ENCODE results near the gene AP2S1.
A peak's percentile ranks its signal among the peaks of the same experiment; 100 is the strongest.

Gene AP2S1

DNA sequence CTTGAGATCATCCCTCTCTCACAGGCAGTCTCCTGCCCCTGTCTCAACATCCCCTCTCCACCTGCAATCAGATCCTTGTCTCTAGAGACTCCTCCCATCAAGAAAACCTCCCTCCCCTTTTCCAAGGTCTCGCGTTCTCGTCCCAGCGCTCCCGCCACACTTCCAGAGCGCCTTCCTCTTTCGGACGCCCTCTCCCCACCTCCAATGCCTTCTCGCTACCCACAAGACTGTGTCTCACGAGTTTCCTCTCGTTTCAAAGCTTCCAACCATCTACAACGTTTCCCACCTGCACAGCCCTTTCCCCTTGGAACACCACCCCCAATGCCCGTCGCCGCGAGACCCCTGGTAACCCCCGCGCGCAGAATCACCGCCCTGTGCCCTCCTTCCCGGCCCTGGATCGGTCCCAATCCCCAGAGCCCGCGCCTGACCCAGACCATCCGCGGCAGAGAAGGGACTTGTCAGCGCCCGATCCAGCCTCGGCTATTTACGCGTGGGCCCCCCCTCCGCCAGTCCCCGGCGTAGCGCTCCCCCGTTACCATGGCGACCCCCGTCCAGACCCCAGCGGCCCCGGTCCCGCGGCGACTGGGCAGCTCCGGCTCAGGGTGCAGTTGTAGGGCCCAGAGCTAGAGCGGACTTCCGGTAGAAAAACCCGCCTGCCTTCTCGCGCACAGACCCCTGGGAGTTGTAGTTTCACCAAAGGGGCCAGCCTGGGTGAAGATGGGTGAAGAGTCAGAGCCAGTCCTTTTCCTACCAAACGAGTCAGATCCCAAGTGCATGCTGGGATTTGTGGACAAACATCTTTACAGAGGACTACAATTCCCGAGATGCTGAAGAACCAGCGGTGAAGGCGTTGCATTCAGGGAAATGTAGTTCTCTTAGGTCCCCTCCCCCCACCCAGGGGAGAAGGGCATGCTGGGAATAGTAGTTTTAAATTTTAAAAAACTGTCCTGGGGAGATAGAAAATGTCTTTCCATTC lies at the start of gene AP2S1 (continued):
- no peak for TF ChIP-seq ZNF521 (tag by site-specific recombination; IDR thresholded peaks at IDR 0.05)
- peak; percentile 95 for TF ChIP-seq ZBTB11 (tag by site-specific recombination; conservative IDR thresholded peaks at IDR 0.05; ENCODE audit: low read depth)
- no peak; the same call in 1 of the 2 replicates for TF ChIP-seq FEZF1 (tag by site-specific recombination; IDR thresholded peaks at IDR 0.05)
- no peak for TF ChIP-seq GFI1B (tag by site-specific recombination; IDR thresholded peaks at IDR 0.05)
- TF ChIP-seq ELK4 (IDR thresholded peaks at IDR 0.05; ENCODE audit: borderline replicate concordance, low read depth, low read length): no peak; the same call in 1 of the 2 replicates
- TF ChIP-seq ZBTB44 (tag by site-specific recombination; IDR thresholded peaks at IDR 0.05): peak; percentile 40; the same call in 1 of the 2 replicates
- TF ChIP-seq ZNF324 (tag by site-specific recombination; IDR thresholded peaks at IDR 0.05): peak; percentile 26; the same call in 1 of the 2 replicates
- TF ChIP-seq ZNF146 (tag by site-specific recombination; IDR thresholded peaks at IDR 0.05): no peak
- peak; percentile 65; the same call in 1 of the 2 replicates for TF ChIP-seq ZBTB6 (tag by site-specific recombination; IDR thresholded peaks at IDR 0.05)
- TF ChIP-seq ZFP37 (tag by site-specific recombination; IDR thresholded peaks at IDR 0.05): peak; percentile 94; the same call in 1 of the 2 replicates
- no peak for TF ChIP-seq ZBTB1 (tag by site-specific recombination; IDR thresholded peaks at IDR 0.05)
- TF ChIP-seq ZFP69B (tag by site-specific recombination; IDR thresholded peaks at IDR 0.05): peak; percentile 86
- TF ChIP-seq ZNF211 (tag by site-specific recombination; IDR thresholded peaks at IDR 0.05; ENCODE audit: low read depth): no peak
- TF ChIP-seq, protein P1, sequence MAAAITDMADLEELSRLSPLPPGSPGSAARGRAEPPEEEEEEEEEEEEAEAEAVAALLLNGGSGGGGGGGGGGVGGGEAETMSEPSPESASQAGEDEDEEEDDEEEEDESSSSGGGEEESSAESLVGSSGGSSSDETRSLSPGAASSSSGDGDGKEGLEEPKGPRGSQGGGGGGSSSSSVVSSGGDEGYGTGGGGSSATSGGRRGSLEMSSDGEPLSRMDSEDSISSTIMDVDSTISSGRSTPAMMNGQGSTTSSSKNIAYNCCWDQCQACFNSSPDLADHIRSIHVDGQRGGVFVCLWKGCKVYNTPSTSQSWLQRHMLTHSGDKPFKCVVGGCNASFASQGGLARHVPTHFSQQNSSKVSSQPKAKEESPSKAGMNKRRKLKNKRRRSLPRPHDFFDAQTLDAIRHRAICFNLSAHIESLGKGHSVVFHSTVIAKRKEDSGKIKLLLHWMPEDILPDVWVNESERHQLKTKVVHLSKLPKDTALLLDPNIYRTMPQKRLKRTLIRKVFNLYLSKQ (tag by site-specific recombination; IDR thresholded peaks at IDR 0.05; ENCODE audit: borderline replicate concordance): no peak
- TF ChIP-seq RBAK (tag by site-specific recombination; IDR thresholded peaks at IDR 0.05): no peak
- TF ChIP-seq KLF8 (tag by site-specific recombination; IDR thresholded peaks at IDR 0.05): peak; percentile 86
- no peak for TF ChIP-seq ZNF555 (tag by site-specific recombination; conservative IDR thresholded peaks at IDR 0.05)
- no peak for TF ChIP-seq ZNF202 (tag by site-specific recombination; IDR thresholded peaks at IDR 0.05; ENCODE audit: borderline replicate concordance)
- TF ChIP-seq ZNF214 (tag by site-specific recombination; IDR thresholded peaks at IDR 0.05; ENCODE audit: borderline replicate concordance): no peak
- TF ChIP-seq ZNF221 (tag by site-specific recombination; IDR thresholded peaks at IDR 0.05; ENCODE audit: borderline replicate concordance): no peak
- TF ChIP-seq PRDM1 (tag by site-specific recombination; IDR thresholded peaks at IDR 0.05): no peak
- peak; percentile 77; the same call in 1 of the 2 replicates for TF ChIP-seq ZNF785 (tag by site-specific recombination; IDR thresholded peaks at IDR 0.05)
- no peak for TF ChIP-seq ZNF548 (tag by site-specific recombination; IDR thresholded peaks at IDR 0.05)
- TF ChIP-seq GLIS2 (tag by site-specific recombination; IDR thresholded peaks at IDR 0.05): peak; percentile 85
- peak; percentile 36; the same call in 1 of the 2 replicates for TF ChIP-seq ZNF837 (tag by site-specific recombination; IDR thresholded peaks at IDR 0.05)
- no peak for TF ChIP-seq ZBTB49 (tag by site-specific recombination; IDR thresholded peaks at IDR 0.05; ENCODE audit: low read depth)
- TF ChIP-seq ZNF416 (tag by site-specific recombination; IDR thresholded peaks at IDR 0.05): no peak

All from HEK293 (cell line).